ENCODE data around the gene HAND1.

DNA sequence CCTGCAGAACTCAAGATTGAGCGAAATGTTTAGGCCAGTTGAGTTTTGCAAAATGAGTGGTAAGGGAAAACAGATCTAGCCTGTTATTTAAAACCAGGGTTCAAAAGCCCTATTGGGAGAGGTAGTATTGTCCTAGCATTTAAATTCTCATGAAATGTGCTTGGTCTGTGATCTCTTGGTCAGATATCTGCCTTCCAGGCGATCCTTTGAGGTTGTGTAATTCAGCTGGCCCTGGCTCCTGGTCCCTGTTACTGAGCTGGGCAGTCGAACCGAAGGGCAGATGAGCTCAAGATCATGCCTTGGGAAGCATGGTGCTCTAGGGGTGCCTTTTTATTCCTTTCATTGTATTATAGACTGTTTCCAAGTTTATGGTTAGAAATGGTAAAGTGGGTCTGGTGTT lies 17.9 kb downstream of the HAND1 start:
- TF ChIP-seq, protein P1, sequence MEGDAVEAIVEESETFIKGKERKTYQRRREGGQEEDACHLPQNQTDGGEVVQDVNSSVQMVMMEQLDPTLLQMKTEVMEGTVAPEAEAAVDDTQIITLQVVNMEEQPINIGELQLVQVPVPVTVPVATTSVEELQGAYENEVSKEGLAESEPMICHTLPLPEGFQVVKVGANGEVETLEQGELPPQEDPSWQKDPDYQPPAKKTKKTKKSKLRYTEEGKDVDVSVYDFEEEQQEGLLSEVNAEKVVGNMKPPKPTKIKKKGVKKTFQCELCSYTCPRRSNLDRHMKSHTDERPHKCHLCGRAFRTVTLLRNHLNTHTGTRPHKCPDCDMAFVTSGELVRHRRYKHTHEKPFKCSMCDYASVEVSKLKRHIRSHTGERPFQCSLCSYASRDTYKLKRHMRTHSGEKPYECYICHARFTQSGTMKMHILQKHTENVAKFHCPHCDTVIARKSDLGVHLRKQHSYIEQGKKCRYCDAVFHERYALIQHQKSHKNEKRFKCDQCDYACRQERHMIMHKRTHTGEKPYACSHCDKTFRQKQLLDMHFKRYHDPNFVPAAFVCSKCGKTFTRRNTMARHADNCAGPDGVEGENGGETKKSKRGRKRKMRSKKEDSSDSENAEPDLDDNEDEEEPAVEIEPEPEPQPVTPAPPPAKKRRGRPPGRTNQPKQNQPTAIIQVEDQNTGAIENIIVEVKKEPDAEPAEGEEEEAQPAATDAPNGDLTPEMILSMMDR (IDR thresholded peaks at IDR 0.05) = no peak
- no peak for TF ChIP-seq POLR2A (IDR thresholded peaks at IDR 0.05)
